GM12872 (cell line): ENCODE data around the gene REXO5.

Source experiments
- TF ChIP-seq, protein P1 (sequence below): IDR thresholded peaks from 3 replicates; pipeline ENCODE4 v1.5.1; 2011; ENCODE audit warnings: low read depth, mild to moderate bottlenecking, low read length, moderate library complexity; ENCODE audit not compliant: insufficient read depth

The REXO5 gene

DNA sequence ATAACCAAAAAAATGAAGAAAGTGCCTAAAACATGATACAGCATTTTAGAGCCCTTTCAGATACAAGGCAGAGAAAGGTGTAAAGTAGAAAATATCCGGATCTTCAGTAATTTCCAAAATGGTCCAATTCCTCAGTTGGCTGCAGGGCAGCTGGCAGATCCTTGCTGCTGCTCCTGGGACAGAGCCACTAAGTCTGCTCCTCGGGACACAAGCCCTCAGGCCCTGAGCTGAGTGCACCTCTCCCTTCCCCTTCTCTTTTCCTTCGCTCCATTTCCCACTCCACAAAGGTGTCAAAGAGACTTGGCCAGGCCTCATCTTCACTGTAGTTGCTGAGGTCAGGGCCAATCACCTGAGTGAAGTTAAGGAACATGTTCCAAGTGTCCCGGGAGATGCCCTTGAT lies 53.4 kb downstream of the REXO5 start:
- TF ChIP-seq, protein P1, sequence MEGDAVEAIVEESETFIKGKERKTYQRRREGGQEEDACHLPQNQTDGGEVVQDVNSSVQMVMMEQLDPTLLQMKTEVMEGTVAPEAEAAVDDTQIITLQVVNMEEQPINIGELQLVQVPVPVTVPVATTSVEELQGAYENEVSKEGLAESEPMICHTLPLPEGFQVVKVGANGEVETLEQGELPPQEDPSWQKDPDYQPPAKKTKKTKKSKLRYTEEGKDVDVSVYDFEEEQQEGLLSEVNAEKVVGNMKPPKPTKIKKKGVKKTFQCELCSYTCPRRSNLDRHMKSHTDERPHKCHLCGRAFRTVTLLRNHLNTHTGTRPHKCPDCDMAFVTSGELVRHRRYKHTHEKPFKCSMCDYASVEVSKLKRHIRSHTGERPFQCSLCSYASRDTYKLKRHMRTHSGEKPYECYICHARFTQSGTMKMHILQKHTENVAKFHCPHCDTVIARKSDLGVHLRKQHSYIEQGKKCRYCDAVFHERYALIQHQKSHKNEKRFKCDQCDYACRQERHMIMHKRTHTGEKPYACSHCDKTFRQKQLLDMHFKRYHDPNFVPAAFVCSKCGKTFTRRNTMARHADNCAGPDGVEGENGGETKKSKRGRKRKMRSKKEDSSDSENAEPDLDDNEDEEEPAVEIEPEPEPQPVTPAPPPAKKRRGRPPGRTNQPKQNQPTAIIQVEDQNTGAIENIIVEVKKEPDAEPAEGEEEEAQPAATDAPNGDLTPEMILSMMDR: no peak

DNA sequence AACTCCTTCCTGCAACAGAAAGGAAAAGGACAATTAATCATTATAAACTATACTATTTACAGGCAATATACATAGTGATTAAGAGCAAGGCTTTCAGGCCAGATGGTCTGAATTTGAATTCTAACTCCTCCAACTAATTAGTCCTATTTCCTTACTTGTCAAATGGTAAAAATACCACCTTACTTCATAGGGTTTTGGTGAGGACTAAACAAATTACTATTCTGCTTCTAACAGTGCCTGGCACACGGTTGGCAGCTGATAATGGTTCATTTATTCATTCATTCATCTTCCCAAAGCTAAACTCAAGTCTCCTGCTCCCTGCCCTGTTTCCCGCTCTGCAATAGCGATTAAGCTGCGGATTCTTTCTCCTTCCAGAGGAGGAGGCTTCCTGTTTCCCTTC lies 54.0 kb downstream of the REXO5 start:
- TF ChIP-seq, protein P1: no peak

DNA sequence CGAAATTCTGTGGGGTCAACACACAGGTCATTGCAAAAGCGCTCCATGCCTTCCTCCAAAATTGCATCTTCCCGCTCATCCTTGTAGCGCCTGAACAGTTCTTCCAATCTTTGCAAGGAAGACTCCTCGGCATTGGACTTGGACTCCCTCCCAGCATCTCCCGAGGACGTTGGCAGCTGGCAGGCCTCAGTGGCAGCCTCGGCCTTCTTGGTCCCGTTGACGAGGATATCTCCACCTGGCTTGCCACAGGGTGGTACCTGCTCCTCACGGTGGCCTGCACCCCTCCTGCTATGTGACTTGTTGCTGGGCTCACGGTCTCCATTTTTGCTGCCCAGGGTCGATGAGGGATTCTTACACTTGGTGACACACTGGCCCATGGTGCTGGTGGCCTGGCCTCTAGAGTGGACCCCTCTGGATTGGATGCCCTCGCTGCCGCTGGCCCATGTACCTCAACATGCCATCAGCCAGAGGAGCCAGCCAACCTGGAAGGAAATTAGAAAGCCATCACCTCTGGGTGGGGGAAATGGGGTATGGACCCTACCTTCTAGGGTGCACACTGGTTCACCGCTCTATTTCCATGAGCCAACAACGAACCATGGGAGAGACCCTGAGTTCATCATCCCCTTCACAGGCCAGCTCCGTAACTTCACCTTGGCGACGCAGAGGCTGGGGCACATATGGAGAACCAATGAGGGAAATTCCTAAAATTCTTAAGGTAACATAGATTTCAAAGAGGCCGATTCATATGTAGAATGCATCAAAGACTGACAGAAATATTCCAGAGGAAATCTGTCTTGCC lies 56.0 kb downstream of the REXO5 start:
- TF ChIP-seq, protein P1: no peak

DNA sequence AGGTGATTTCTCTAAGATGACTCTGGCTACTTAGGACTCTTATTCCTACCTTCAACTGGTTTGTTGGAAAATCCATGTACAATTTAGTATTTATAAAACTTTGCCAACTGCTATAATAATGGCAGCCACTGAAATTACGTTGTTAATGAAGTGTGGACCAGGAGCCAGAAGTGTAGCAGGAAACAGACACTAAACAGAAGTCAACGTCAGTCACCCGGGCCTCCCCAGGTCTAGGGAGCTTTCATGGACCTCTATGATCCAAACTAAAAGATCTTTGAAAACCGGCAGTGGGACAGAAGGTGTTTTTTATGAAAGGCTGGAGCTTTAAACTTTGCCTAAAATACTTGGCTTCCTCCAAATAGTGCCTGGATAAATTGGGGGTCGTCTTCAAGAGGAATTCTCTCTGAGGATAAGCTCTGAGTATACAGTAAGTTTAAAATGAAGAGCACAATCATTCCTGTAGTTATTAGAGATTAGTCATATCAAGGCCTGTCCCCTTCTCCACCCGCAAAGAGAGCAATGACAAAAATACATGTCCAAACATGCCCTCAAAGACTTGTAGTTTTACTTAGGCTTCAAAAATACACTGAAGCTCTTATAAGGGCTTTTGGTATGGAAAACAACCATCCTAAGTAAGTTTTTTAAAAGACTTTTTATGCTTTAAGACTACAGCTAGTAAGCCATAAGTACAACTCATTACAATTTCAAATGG lies 59.2 kb downstream of the REXO5 start:
- TF ChIP-seq, protein P1: no peak

DNA sequence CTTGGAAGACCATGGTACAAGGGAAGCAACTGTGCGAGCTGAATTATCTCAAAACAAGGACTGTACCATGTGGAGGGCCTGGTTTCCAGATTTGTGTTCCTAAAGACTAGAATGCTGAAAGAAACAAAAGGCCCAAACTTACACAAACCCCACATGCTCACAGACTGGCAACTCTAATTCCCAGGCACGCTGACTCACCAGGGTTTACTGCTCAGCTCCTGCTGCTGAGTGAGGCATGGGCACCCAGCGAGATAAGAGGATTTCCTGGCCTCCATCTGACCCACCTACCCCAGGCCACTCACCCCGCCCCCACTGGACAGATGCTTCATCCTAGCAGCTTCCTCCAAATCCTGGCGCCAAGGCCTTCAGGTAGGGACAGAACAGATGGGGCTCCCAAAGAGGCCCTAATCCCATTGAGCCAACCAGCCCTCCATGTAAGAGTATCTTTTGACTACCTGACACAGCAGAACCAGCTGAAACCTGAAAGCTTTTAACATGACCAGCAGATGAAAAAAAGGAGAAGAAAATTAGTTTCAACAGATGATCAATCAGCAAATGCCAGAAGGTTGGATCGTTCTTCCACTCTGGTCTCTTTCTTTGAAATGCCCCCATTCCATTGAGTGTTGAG lies 59.9 kb downstream of the REXO5 start:
- TF ChIP-seq, protein P1: no peak

DNA sequence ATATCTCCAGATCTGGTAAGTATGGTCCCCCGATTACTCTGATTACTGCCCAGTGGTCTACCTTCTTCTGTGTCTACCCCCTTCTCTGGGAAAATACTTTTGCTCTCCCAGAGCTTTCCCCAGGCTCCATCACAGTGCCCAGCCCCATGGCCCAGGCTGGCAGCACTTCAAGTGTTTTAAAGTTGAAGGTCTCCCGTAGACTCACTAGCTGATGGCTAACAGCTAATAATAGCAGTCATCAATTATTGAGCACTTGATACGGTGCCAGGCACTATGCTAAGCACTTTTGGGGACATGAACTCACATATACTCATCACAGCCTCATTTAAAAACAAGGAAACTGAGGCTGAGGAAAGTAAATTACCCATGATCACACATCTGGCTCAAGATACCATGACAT lies 60.5 kb downstream of the REXO5 start:
- TF ChIP-seq, protein P1: no peak

DNA sequence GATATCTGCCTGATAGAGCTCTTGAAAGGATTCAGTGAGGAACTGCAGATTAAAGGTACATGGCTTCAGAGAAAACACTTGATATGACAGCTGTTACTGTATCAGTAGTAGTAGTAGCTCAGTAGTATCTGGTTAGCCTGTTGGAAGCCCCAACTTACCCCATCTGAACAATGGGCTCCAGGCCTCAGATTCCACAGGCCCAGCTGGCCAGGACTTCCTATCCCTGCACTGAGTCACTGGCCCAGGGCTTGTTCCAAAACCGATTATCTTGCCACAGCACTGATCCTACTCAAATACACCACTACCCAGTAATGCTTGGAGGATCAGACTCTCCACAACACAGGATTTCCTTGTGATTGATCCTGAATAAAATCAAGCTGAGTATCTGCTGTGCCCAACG lies 61.3 kb downstream of the REXO5 start:
- TF ChIP-seq, protein P1: no peak
